GM20431 (cell line): Measurements from ENCODE around the gene SMARCD1.
"Not testable (repeated sequence)": the region's sequence is repeated elsewhere in the genome, so short reads cannot be mapped to it uniquely, and the experiment has no call there.

Experiments
- in situ Hi-C: fragments of 300-500 bp; cut with MseI, MboI; formaldehyde crosslinking; loops from one replicate; pipeline ENCODE4 v1.15.0; 2020; ENCODE audit warnings: low sequenced_read_pairs; ENCODE audit not compliant: unreplicated experiment

SMARCD1 gene

DNA sequence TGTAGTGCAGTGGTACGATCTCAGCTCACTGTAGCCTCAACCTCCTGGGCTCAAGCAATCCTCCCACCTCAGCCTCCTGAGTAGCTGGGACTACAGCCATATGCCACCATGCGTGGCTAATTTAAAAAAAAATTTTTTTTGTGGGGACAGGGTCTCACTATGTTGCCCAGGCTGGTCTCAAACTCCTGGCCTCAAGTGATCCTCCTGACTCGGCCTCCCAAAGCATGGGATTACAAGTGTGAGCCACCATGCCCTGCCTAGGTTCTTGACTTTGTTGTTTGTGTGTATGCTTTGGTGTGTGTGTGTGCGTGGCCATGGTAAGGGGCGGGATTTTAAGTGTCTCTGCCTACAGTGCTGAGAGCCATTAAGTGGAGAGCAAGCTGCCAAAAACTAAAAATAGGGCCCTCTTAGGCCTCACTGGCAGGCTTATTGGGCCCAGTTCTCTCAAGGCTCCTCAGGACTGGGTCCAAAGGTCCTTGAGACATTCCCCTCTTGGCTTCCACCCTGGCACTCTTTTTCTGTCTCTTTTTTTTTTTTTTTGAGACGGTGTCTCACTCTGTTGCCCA lies 32.0 kb downstream of the SMARCD1 start:
- in situ Hi-C loops: no loop called here

DNA sequence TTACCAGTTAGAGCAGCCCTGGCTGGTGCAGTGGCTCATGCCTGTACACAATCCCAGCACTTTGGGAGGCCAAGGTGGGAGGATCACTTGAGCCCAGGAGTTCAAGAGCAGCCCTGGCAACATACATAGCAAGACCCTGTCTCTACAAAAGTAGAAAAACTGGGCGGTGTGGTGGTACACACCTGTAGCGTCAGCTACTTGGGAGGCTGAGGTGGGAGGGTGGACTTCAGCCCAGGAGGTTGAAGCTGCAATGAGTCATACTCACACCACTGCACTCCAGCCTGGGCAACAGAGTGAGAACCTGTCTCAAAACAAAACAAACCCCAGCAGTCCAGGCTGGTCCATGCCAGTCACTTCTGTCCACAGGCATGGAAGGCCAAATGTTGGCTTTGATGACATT lies 34.2 kb downstream of the SMARCD1 start:
- in situ Hi-C loops: no loop called here

GRCh38 chr12:50120521-50120920 lies 35.4 kb downstream of the SMARCD1 start:
- in situ Hi-C loops: no loop called here

DNA sequence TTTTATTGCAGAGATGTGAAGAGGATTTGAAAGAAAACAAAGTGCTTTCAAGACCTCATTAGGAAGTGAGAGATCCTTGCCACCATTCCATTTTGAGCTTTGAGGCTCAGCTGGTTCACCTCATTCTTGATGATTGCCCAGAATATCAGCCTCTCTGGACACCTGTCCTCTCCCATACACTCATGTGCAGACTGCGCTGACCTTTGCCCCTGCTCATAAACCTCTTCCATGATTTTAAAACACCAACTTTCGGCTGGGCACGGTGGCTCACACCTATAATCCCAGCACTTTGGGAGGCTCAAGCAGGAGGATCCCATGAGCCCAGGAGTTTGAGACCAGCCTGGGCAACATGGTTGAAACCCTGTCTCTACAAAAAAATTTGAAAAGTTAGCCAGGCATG lies 35.8 kb downstream of the SMARCD1 start:
- in situ Hi-C loops: no loop called here

GRCh38 chr12:50121641-50122040 lies 36.5 kb downstream of the SMARCD1 start:
- in situ Hi-C loops: no loop called here

- in situ Hi-C loops: no loop called here
Measured at GRCh38 chr12:50123203-50123602, 38.1 kb downstream of the SMARCD1 start.

DNA sequence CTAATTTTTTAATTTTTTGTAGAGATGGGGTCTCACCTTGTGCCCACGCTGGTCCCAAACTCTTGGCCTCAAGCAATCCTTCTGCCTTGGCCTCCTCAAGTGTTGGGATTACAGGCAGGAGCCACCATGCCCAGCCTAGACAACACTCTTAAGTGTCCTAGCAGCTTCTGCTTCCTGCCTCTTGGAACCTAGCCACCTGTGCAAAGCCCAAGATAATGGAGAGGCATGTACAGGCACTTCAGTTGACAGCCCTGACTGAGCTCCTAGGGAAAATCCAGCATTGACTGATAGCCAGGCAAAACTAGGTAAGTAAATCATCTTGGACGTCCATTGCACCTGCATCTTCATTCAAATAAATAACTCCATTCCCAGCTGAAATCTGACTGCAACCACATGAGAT lies 42.4 kb downstream of the SMARCD1 start:
- in situ Hi-C loops: no loop called here

GRCh38 chr12:50129290-50129689 lies 44.1 kb downstream of the SMARCD1 start:
- in situ Hi-C loops: no loop called here

- in situ Hi-C loops: no loop called here
Measured at GRCh38 chr12:50132505-50133135, 47.5 kb downstream of the SMARCD1 start.

- in situ Hi-C loops: no loop called here
Measured at GRCh38 chr12:50142993-50143392, 57.9 kb downstream of the SMARCD1 start.

- in situ Hi-C loops: no loop called here
Measured at GRCh38 chr12:50145439-50145838, 60.3 kb downstream of the SMARCD1 start.

- in situ Hi-C loops: no loop called here
Measured at GRCh38 chr12:50147281-50147680, 62.1 kb downstream of the SMARCD1 start.

GRCh38 chr12:50148011-50148410 lies 62.9 kb downstream of the SMARCD1 start:
- in situ Hi-C loops: not testable (repeated sequence)

GRCh38 chr12:50149311-50149710 lies 64.2 kb downstream of the SMARCD1 start:
- in situ Hi-C loops: no loop called here
